Skeletal muscle satellite cell (primary cell): ENCODE measurements around the gene TSC22D3.

ENCODE experiments used
- H3K27me3 ChIP-seq: 2 replicates; pipeline ENCODE4 v1.7.0; 2013; ENCODE audit warnings: low read length; ENCODE audit not compliant: control insufficient read depth, insufficient read depth
- H3K36me3 ChIP-seq: 2 replicates; pipeline ENCODE4 v1.7.0; 2013; ENCODE audit warnings: mild to moderate bottlenecking, control low read depth, low read length; ENCODE audit not compliant: insufficient read depth
- H3K4me1 ChIP-seq: 2 replicates; pipeline ENCODE4 v1.7.0; 2013; ENCODE audit warnings: low read length; ENCODE audit not compliant: control insufficient read depth, insufficient read depth
- H3K4me2 ChIP-seq: 2 replicates; pipeline ENCODE4 v1.7.0; 2013; ENCODE audit warnings: mild to moderate bottlenecking, low read length
- H3K4me3 ChIP-seq: 2 replicates; pipeline ENCODE4 v1.7.0; 2013; ENCODE audit warnings: low read length
- H3K9ac ChIP-seq: 2 replicates; pipeline ENCODE4 v1.7.0; 2013; ENCODE audit warnings: mild to moderate bottlenecking, low read depth, low read length, moderate library complexity
- H3K9me3 ChIP-seq: replicated peaks from 2 replicates; pipeline ENCODE4 v1.7.0; 2013; ENCODE audit warnings: mild to moderate bottlenecking, control low read depth, low read length

The TSC22D3 gene

DNA sequence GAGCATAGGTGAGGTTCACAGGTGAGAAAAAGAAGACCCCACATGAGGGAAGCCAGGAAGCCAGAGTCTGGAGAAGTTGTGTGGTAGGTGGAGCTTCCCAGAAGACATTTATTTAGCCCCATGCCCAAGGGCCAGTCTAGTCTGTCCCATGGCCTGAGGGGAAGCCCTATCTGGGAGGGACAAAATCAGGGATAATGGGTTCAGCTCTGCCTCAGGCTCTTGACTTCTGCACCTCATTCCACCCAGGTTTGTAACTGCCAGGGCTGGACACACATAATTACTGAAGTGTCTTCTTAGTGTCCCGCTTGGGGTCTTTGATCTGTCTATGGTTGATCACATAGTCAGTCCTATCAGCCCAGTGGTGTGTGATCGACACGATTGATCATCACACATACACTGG is 36.0 kb downstream of the TSC22D3 start:
- Histone ChIP-seq H3K4me1 (peaks cover 35% of the 10 kb centered on the region), H3K4me3 (no peak overlapping the region), H3K9ac (no peak overlapping the region), H3K36me3 (no peaks in the 10 kb centered on the region), H3K4me2 (no peak overlapping the region), H3K27me3 (no peaks in the 10 kb centered on the region), H3K9me3 (no peaks in the 10 kb centered on the region)

DNA sequence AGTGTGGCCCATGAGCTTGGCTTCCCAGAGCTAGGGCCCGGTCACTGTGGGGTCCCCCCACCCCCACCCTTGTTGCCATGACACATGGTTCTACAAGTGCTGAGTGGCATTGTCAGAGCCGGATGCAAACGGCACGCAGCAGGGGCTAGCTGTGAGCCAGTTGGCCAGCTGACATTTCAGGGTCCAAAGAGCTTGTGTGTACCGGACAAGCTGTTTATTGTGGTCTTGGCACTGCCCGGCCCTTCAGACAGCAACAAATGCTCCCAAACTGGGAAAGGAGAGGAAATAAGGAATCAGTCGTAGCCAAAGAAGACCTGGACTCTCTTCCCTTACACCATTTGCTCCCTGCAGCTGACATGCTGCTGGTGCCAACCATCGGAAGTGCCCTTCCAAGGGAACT is 36.8 kb downstream of the TSC22D3 start:
- no peaks in the 10 kb centered on the region for H3K27me3 ChIP-seq
- no peaks in the 10 kb centered on the region for H3K36me3 ChIP-seq
- H3K4me2 ChIP-seq, result no peak overlapping the region

DNA sequence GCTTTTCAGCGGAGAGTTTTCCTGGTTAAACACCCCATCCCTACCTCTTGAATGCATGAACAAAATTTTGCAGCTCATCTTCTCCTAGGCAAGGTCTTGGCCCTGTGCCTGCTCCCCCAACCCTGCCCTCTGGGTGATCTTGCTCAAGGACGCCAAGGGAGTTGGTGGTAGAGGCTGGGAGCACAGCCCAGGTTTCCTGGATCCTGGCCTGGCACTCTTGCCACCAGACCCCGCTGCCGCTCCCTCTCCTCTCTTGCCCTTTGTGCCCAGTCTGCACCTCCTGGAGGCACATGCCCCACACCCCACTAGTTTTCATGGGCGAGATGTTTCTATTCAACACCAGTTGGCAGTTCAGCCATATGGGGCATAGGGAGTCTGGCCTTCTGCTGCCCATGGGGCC is 37.3 kb downstream of the TSC22D3 start:
- Histone ChIP-seq H3K27me3 (no peaks in the 10 kb centered on the region), H3K4me2 (no peak overlapping the region), H3K4me3 (no peak overlapping the region), H3K9ac (no peak overlapping the region), H3K9me3 (no peaks in the 10 kb centered on the region), H3K4me1 (peaks cover 32% of the 10 kb centered on the region), H3K36me3 (no peaks in the 10 kb centered on the region)

More for the DNA sequence above, 36.8 kb downstream of the TSC22D3 start:
- Histone ChIP-seq H3K4me3 (no peak overlapping the region), H3K9me3 (no peaks in the 10 kb centered on the region), H3K9ac (no peak overlapping the region), H3K4me1 (peaks cover 35% of the 10 kb centered on the region)

- H3K27me3 ChIP-seq, result no peaks in the 10 kb centered on the region
- no peak overlapping the region for H3K4me3 ChIP-seq
- no peak overlapping the region for H3K4me2 ChIP-seq
- H3K36me3 ChIP-seq, result no peaks in the 10 kb centered on the region
- no peaks in the 10 kb centered on the region for H3K9me3 ChIP-seq
- no peak overlapping the region for H3K9ac ChIP-seq
- H3K4me1 ChIP-seq, result peaks cover 26% of the 10 kb centered on the region
These were observed 38.6 kb downstream of the TSC22D3 start for GRCh38 chrX:107736781-107737531.

DNA sequence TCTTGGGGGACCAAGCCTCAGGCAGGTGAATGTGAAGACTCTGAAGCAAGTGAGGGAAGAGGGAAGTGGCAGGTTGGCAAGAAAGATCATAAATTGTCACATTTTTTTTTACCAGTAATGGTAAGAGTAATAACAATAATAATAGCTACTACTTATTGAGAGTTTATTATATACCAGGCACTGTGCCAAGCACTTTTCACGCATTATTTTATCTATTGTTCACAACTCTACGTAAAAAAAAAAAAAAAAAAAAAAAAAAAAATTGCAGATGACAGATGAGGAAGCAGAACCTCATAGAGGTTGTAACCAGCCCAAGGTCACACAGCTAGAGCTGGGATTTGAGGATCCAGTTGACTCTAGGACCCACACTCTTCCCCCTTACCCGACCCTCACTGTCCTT is 40.9 kb downstream of the TSC22D3 start:
- H3K4me1 ChIP-seq, result peaks cover 23% of the 10 kb centered on the region
- H3K9ac ChIP-seq, result no peak overlapping the region
- no peaks in the 10 kb centered on the region for H3K36me3 ChIP-seq
- no peak overlapping the region for H3K4me2 ChIP-seq
- no peak overlapping the region for H3K4me3 ChIP-seq
- H3K9me3 ChIP-seq, result no peaks in the 10 kb centered on the region
- H3K27me3 ChIP-seq, result no peaks in the 10 kb centered on the region

DNA sequence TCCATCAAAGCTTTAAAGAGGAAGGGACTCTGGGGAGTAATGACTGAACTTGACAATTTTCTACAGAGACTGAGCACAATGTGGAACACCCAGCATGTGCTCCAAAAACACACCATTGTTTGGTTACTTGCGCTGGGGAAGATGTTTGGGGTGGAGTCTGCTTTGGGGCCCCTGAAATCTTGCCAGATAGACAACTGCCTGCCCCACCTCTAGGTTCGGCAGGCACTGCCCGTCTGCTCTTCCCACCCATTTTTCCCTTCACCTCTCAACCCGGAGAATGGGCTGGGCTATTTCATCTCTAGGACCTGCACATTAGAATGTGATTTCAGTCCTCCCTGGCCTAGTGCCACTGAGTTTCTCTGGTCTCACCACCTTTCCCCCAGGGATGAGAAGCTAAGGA is 41.9 kb downstream of the TSC22D3 start:
- Histone ChIP-seq H3K4me3 (no peak overlapping the region), H3K27me3 (no peaks in the 10 kb centered on the region), H3K9me3 (no peaks in the 10 kb centered on the region), H3K36me3 (no peaks in the 10 kb centered on the region), H3K9ac (no peak overlapping the region), H3K4me1 (peaks cover 32% of the 10 kb centered on the region), H3K4me2 (no peak overlapping the region)

DNA sequence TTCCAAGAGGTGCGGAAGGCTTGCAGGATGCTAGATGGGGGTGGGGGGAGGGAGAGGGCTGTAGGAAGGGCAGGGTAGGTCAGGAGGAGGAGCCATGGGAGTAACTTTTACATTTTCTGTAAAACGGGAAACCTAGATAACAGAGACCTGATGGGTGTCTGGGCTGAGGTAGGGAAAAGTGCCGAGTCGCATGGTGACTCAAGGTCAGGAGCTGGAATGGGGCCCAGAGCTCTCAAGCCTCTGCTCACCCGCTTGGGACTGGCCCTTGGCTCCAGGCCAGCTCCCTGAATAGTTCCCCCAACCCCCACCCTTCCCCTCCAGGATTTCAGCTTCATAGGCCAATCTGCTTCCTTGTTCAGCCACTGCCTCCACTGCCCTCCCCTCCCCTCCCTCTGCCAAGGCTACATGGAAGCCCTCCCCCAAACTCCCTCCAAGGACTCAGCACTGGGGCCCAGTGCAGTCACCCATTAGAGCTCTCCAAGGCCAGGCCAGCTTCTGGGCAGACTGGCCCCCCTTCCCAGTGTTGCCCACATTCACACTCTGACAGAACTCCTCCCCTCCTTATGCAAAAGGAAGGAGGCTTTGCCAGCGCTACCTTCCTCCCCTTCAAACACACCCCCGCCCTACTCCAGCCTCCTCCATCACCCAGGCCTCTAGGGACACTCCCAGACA is 43.6 kb downstream of the TSC22D3 start:
- Histone ChIP-seq H3K4me2 (peak overlapping the region; percentile 23), H3K9ac (no peak overlapping the region), H3K9me3 (no peaks in the 10 kb centered on the region), H3K27me3 (no peaks in the 10 kb centered on the region), H3K4me3 (no peak overlapping the region), H3K4me1 (peaks cover 36% of the 10 kb centered on the region), H3K36me3 (no peaks in the 10 kb centered on the region)

GRCh38 chrX:107730991-107731766 is 44.4 kb downstream of the TSC22D3 start:
- Histone ChIP-seq H3K36me3 (no peaks in the 10 kb centered on the region), H3K4me1 (peaks cover 36% of the 10 kb centered on the region), H3K27me3 (no peaks in the 10 kb centered on the region), H3K4me3 (no peak overlapping the region), H3K4me2 (no peak overlapping the region), H3K9me3 (no peaks in the 10 kb centered on the region), H3K9ac (no peak overlapping the region)

DNA sequence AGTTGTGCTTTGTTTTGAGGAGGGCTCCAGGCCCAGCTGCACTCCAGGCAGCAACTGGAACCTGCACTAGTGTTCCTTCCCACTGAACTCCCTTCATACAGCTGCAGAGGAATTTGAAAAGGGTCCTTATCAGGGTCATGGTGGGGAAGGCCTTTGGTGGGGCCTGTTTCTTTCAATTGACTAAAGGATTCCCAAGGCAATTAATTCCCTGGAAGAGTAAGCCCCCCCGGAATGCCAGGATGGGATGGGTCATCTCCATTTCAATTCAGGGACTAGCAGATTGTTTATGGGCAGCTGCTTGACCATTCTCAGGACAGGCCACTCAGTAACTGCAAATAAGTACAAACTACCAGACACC is 45.3 kb downstream of the TSC22D3 start:
- Histone ChIP-seq H3K9me3 (no peaks in the 10 kb centered on the region), H3K4me2 (no peak overlapping the region), H3K4me1 (peaks cover 36% of the 10 kb centered on the region), H3K4me3 (no peak overlapping the region), H3K9ac (no peak overlapping the region), H3K27me3 (no peaks in the 10 kb centered on the region), H3K36me3 (no peaks in the 10 kb centered on the region)

DNA sequence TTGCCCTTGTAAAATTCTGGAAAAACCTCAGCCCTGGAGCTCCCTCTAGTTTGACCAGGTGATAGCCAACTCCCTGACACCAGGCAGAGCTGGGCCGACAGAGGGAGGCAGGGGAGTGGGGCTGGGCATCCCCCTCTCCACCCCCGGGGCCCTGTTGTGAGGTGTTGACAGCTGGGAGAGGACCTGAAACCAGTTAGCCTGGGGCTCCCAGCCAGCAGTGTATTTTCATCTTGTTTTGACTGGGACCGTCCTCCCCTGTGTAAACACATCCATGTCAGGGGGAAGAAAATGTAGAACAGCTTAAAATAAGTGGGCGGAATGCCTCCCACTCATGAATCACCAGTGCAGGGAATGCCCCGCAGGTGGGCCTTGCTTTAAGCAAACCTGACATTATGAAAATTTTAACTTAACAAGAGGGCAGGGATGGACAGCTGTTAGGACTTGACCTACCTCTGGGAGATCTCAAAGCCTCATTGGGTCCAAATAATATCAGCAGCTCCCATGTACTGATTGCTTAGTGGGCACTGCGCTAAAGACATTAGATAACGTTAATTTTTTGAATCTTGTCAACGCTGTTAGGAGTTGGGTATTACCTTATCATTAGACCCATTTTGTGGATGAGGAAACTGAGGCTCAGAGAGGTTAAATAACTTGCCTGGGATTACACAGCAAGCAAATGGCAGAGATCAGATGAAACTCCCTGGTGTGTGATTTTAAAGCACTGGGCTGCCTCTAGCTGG is 45.9 kb downstream of the TSC22D3 start:
- H3K4me3 ChIP-seq, result no peak overlapping the region
- H3K9ac ChIP-seq, result peak overlapping the region; percentile 5
- no peak overlapping the region for H3K4me2 ChIP-seq
- H3K4me1 ChIP-seq, result peaks cover 36% of the 10 kb centered on the region
- H3K27me3 ChIP-seq, result no peaks in the 10 kb centered on the region
- H3K36me3 ChIP-seq, result no peaks in the 10 kb centered on the region
- H3K9me3 ChIP-seq, result no peaks in the 10 kb centered on the region
